Right cardiac atrium (tissue), 5 donors: Measurements from ENCODE around the gene TFR2. TPM values are rescaled to one million over a fixed set of nuclear protein-coding genes. Genes with fewer than 3 reads are reported as not detected.

Experiments used
- ATAC-seq, 2 donors: fragments of 200-7000 bp; cut with Tn5 transposase; one replicate each; pipeline versions ENCODE4 v1.8.0 to v1.9.1; 2020; ENCODE audit warnings: moderate library complexity in 2 of 2, mild to moderate bottlenecking in 1 of 2
- DNase-seq, 3 donors: peaks; one replicate each; pipeline ENCODE4 v3.0.0-alpha.2; 2020
- H3K27ac ChIP-seq: one replicate; pipeline ENCODE4 v1.5.1; 2013; ENCODE audit warnings: mild to moderate bottlenecking, low read length, control low read depth, moderate library complexity
- H3K27me3 ChIP-seq: one replicate; pipeline ENCODE4 v1.6.1; 2013; ENCODE audit not compliant: control insufficient read depth, insufficient read depth
- H3K4me1 ChIP-seq: one replicate; pipeline ENCODE4 v1.6.1; 2013; ENCODE audit warnings: low read length; ENCODE audit not compliant: control insufficient read depth, insufficient read depth
- H3K4me3 ChIP-seq: one replicate; pipeline ENCODE4 v1.5.1; 2013; ENCODE audit warnings: low read length, control low read depth
- H3K9me3 ChIP-seq: one replicate; pipeline ENCODE4 v1.6.1; 2013; ENCODE audit warnings: low read length; ENCODE audit not compliant: control insufficient read depth
- WGBS: extraction: QIAGEN DNeasy Blood & Tissue Kit; methylation state at CpG from one replicate; pipeline ENCODE4 v1.1.7; 2013; 5-methylcytosine and 5-hydroxymethylcytosine counted together
- intact Hi-C, 4 donors: fragments of 100-400 bp; cut with DNase I; formaldehyde crosslinking; loops; one replicate each; pipeline versions ENCODE4 v1.11.0 to v1.14.0; 2022 to 2023
- polyA plus RNA-seq: library from polyadenylated mRNA; stranded (reverse); fragments of 200-250 nt; gene quantifications from one replicate; pipeline ENCODE4 v1.2.3, GENCODE V29; 2013
- total RNA-seq, 4 donors: library from RNA; stranded (reverse); fragmentation: NEBNext Ultra II Directional; extraction: Animal tissue kit (Norgen Biotek cat#: 25700); gene quantifications; one replicate each; pipeline ENCODE4 v1.2.1, GENCODE V29; 2021
- donor health status: healthy with polysubstance abuse.
- donor health status: DM: no; HTN: yes; CAD: no.
- donor health status: DM: no; HTN: no; CAD: no.
- donor health status: DM: no; HTN: yes; CAD: no; lungs with severe emphysema.
- donor health status: DM: yes; HTN: yes; CAD: no.

TFR2 gene
- total and polyA plus RNA-seq, 5 donors = 0.14 to 0.41 (median 0.25) TPM; not detected in 1

GRCh38 chr7:100599911-100600729 is 41.2 kb downstream of the TFR2 start:
- intact Hi-C loops = loop anchor here in 1 of 4 donors (10.0 kb wide), 1 partner anchor 85 kb away; no protein-coding TSS in a partner anchor
- Histone ChIP-seq H3K27ac (no peak overlapping the region), H3K4me1 (no peaks in the 10 kb centered on the region), H3K4me3 (no peak overlapping the region), H3K27me3 (no peaks in the 10 kb centered on the region), H3K9me3 (no peaks in the 10 kb centered on the region)
- ATAC-seq = no peak
- peak in 2 of 3 donors; percentile 42 to 55 for DNase-seq
- 71% methylated on average over 18 of the region's 18 CpGs for WGBS

- 84% methylated on average over 4 of the region's 4 CpGs for WGBS
These were observed 42.9 kb downstream of the TFR2 start for GRCh38 chr7:100598425-100598824.

GRCh38 chr7:100595188-100595587 is 46.2 kb downstream of the TFR2 start:
- intact Hi-C loops = no loop called here
- H3K4me1 ChIP-seq = no peaks in the 10 kb centered on the region

More at GRCh38 chr7:100598425-100598824, 42.9 kb downstream of the TFR2 start:
- Histone ChIP-seq H3K27ac (no peak overlapping the region), H3K4me1 (no peaks in the 10 kb centered on the region), H3K4me3 (no peak overlapping the region), H3K9me3 (no peaks in the 10 kb centered on the region), H3K27me3 (no peaks in the 10 kb centered on the region)
- DNase-seq (no peak), ATAC-seq (no peak)
- intact Hi-C loops = no loop called here

GRCh38 chr7:100591596-100591995 is 49.8 kb downstream of the TFR2 start:
- intact Hi-C loops = no loop called here
- H3K27me3 ChIP-seq = no peaks in the 10 kb centered on the region
- H3K9me3 ChIP-seq = no peaks in the 10 kb centered on the region
- no peaks in the 10 kb centered on the region for H3K4me1 ChIP-seq
- DNase-seq (peak in 1 of 3 donors; percentile 48), ATAC-seq (no peak)
- no peak overlapping the region for H3K4me3 ChIP-seq
- no peak overlapping the region for H3K27ac ChIP-seq
- 94% methylated on average over 17 of the region's 17 CpGs for WGBS

More at GRCh38 chr7:100595188-100595587, 46.2 kb downstream of the TFR2 start:
- Histone ChIP-seq H3K4me3 (no peak overlapping the region), H3K27ac (no peak overlapping the region), H3K27me3 (no peaks in the 10 kb centered on the region), H3K9me3 (no peaks in the 10 kb centered on the region)
- WGBS = 98% methylated on average over 7 of the region's 7 CpGs
- ATAC-seq (no peak), DNase-seq (peak in 1 of 3 donors; percentile 36)

- intact Hi-C loops = no loop called here
- peak; percentile 55 to 78 (median 74) for DNase-seq
- no peaks in the 10 kb centered on the region for H3K27me3 ChIP-seq
- no peak for ATAC-seq
- no peaks in the 10 kb centered on the region for H3K4me1 ChIP-seq
- H3K9me3 ChIP-seq = no peaks in the 10 kb centered on the region
- WGBS = 22% methylated on average over 20 of the region's 20 CpGs
- no peak overlapping the region for H3K27ac ChIP-seq
- H3K4me3 ChIP-seq = no peak overlapping the region
These were observed 51.1 kb downstream of the TFR2 start for GRCh38 chr7:100590077-100590737.

- no peak overlapping the region for H3K4me3 ChIP-seq
- 41% methylated on average over 7 of the region's 7 CpGs for WGBS
- DNase-seq (peak; percentile 13 to 59 (median 59)), ATAC-seq (no peak)
- H3K9me3 ChIP-seq = no peaks in the 10 kb centered on the region
- no peak overlapping the region for H3K27ac ChIP-seq
- intact Hi-C loops = loop anchor here in 1 of 4 donors (10.0 kb wide), 1 partner anchor 85 kb away; the partner anchor contains the start of gene GNB2
- H3K27me3 ChIP-seq = no peaks in the 10 kb centered on the region
- no peaks in the 10 kb centered on the region for H3K4me1 ChIP-seq
These were observed 51.9 kb downstream of the TFR2 start for GRCh38 chr7:100589341-100589947.

GRCh38 chr7:100588438-100588837 is 52.9 kb downstream of the TFR2 start:
- Histone ChIP-seq H3K27ac (no peak overlapping the region), H3K27me3 (no peaks in the 10 kb centered on the region), H3K4me3 (no peak overlapping the region), H3K9me3 (no peaks in the 10 kb centered on the region), H3K4me1 (peaks cover 2% of the 10 kb centered on the region)
- intact Hi-C loops = loop anchor here in 1 of 4 donors (10.0 kb wide), 1 partner anchor 86 kb away; the partner anchor contains the start of gene GNB2
- WGBS = 87% methylated on average over 1 of the region's 1 CpG
- DNase-seq (peak in 1 of 3 donors; percentile 7), ATAC-seq (no peak)

GRCh38 chr7:100586266-100587025 is 54.9 kb downstream of the TFR2 start, which contains the start of gene FBXO24:
Gene FBXO24 (plus strand): TSS chr7:100586328. CDS start chr7:100586626, 298 bp downstream.
- Histone ChIP-seq H3K4me1 (peaks cover 2% of the 10 kb centered on the region), H3K27ac (peak within 1 kb of the TSS; percentile 93), H3K9me3 (no peaks in the 10 kb centered on the region), H3K27me3 (no peaks in the 10 kb centered on the region), H3K4me3 (peak within 1 kb of the TSS; percentile 76)
- intact Hi-C loops = loop anchor here in 1 of 4 donors (10.0 kb wide), 1 partner anchor 88 kb away; the partner anchor contains the start of gene GNB2
- WGBS = under 1% methylated on average over 53 of the region's 53 CpGs
- ATAC-seq (peak; percentile 94 to 97), DNase-seq (peak; percentile 100)

- WGBS = under 1% methylated on average over 61 of the region's 61 CpGs
- no peaks in the 10 kb centered on the region for H3K27me3 ChIP-seq
- H3K9me3 ChIP-seq = no peaks in the 10 kb centered on the region
- ATAC-seq = peak; percentile 14 to 42
- DNase-seq = no peak
- peak within 1 kb of the TSS; percentile 93 for H3K27ac ChIP-seq
- H3K4me3 ChIP-seq = peak within 1 kb of the TSS; percentile 76
- intact Hi-C loops = loop anchor here in 1 of 4 donors (10.0 kb wide), 1 partner anchor 89 kb away; the partner anchor contains the start of gene GNB2
- H3K4me1 ChIP-seq = peaks cover 2% of the 10 kb centered on the region
These were observed 55.7 kb downstream of the TFR2 start, which contains the start of gene LRCH4 for GRCh38 chr7:100585511-100586265. Gene LRCH4 (minus strand): TSS chr7:100586129. CDS start chr7:100586100, 29 bp downstream.
